Choroid plexus epithelial cell (primary cell): ENCODE results near the gene OST4.
A peak's percentile ranks its signal among the peaks of the same experiment; 100 is the strongest.

Experiments used
- DNase-seq: peaks from one replicate; pipeline ENCODE4 v3.0.0-alpha.2; 2010; ENCODE audit warnings: low read depth
- H3K4me3 ChIP-seq: 2 replicates; pipeline ENCODE4 v1.5.1; 2011; ENCODE audit warnings: low read depth, mild to moderate bottlenecking, control low read depth, low read length, moderate library complexity
- CTCF ChIP-seq: conservative IDR thresholded peaks from 2 replicates; pipeline ENCODE4 v1.5.1; 2011; ENCODE audit warnings: low read depth, mild to moderate bottlenecking, control low read depth, inconsistent platforms, low read length, moderate library complexity

The OST4 gene

GRCh38 chr2:27027211-27027651, 44.2 kb downstream of the OST4 start:
- no peak for DNase-seq
- TF ChIP-seq CTCF, result no peak
- no peak overlapping the region for H3K4me3 ChIP-seq

- DNase-seq, result no peak
- TF ChIP-seq CTCF, result no peak
Measured at GRCh38 chr2:27025861-27026851, 45.3 kb downstream of the OST4 start.

GRCh38 chr2:27025281-27025800, 46.1 kb downstream of the OST4 start:
- TF ChIP-seq CTCF, result no peak
- no peak for DNase-seq

More at GRCh38 chr2:27025861-27026851, 45.3 kb downstream of the OST4 start:
- no peak overlapping the region for H3K4me3 ChIP-seq

GRCh38 chr2:27024812-27025211, 46.6 kb downstream of the OST4 start:
- DNase-seq, result no peak
- no peak overlapping the region for H3K4me3 ChIP-seq
- TF ChIP-seq CTCF, result no peak

More at GRCh38 chr2:27025281-27025800, 46.1 kb downstream of the OST4 start:
- no peak overlapping the region for H3K4me3 ChIP-seq

GRCh38 chr2:27024188-27024587, 47.3 kb downstream of the OST4 start:
- no peak for DNase-seq
- peak; percentile 36 for TF ChIP-seq CTCF
- H3K4me3 ChIP-seq, result no peak overlapping the region

- no peak overlapping the region for H3K4me3 ChIP-seq
- TF ChIP-seq CTCF, result no peak
- no peak for DNase-seq
Measured at GRCh38 chr2:27023740-27024139, 47.7 kb downstream of the OST4 start.
